ENCODE data around the gene GNB5.

GNB5 gene

DNA sequence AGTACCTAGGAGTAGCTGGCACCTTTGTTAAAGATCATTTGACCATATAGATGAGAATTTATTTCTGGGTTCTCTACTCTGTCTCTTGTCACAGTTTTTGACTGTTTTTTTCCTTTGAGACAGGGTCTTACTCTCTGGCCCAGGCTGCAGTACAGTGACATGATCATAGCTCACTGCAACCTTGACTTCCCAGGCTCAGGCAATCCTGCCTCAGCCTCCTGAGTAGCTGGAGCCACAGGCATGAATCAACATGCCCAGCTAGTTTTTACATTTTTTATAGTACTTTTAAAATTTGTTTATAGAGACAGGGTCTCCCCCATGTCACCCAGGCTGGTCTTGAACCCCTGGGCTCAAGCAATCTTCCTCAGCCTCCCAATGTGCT lies 123.7 kb downstream of the GNB5 start:
- Histone ChIP-seq H3K4me1 (no peaks in the 10 kb centered on the region), H3K4me3 (ENCODE audit: low read depth, low read length) (no peak overlapping the region), H3K36me3 (ENCODE audit: control insufficient read depth, insufficient read depth, low read length) (no peaks in the 10 kb centered on the region), H3K79me2 (no peaks in the 10 kb centered on the region), H3K9me3 (ENCODE audit: control insufficient read depth, low read length) (no peaks in the 10 kb centered on the region), H3K9ac (no peak overlapping the region), H3K27me3 (ENCODE audit: control insufficient read depth, insufficient read depth, low read length) (no peaks in the 10 kb centered on the region), H3K4me2 (ENCODE audit: low read length) (no peak overlapping the region), H3K27ac (no peak overlapping the region), H2AFZ (no peak overlapping the region)
- TF ChIP-seq, protein P1, sequence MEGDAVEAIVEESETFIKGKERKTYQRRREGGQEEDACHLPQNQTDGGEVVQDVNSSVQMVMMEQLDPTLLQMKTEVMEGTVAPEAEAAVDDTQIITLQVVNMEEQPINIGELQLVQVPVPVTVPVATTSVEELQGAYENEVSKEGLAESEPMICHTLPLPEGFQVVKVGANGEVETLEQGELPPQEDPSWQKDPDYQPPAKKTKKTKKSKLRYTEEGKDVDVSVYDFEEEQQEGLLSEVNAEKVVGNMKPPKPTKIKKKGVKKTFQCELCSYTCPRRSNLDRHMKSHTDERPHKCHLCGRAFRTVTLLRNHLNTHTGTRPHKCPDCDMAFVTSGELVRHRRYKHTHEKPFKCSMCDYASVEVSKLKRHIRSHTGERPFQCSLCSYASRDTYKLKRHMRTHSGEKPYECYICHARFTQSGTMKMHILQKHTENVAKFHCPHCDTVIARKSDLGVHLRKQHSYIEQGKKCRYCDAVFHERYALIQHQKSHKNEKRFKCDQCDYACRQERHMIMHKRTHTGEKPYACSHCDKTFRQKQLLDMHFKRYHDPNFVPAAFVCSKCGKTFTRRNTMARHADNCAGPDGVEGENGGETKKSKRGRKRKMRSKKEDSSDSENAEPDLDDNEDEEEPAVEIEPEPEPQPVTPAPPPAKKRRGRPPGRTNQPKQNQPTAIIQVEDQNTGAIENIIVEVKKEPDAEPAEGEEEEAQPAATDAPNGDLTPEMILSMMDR (IDR thresholded peaks at IDR 0.05), result no peak

DNA sequence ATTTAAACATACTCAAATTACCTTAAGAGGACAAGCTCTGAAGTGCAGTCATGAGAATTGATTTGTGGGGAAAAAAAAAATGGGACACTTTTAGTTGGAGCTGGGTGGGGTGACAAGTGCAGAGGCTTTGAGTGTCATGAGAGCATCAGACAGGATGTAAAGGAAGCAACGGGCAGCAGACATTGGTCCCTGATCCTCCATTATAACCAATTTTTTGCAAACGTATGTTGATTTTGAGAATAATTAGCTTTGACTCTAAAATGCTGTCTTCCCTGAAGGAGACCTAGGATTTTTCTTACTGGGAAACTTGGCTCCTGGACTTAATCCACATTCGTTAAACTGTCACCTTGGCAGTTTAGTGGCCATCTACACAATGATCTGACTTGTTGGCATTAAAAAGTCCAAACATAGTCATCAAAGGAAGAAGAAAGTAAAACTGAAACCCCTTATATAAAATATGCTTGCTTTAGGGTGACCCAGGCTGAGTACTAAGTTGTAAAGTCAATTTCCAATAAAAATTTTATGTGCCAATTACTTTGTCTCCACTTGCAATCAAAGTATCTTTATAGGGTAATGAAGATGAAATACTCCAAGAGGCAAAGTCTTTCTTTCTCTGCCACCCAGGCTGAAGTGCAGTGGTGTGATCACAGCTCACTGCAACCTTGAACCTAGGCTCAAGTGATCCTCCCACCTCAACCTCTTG lies 124.2 kb downstream of the GNB5 start:
- H3K36me3 ChIP-seq (ENCODE audit: control insufficient read depth, insufficient read depth, low read length), result no peaks in the 10 kb centered on the region
- no peak overlapping the region for H3K27ac ChIP-seq
- TF ChIP-seq, protein P1 (IDR thresholded peaks at IDR 0.05), result no peak
- no peaks in the 10 kb centered on the region for H3K4me1 ChIP-seq
- no peaks in the 10 kb centered on the region for H3K79me2 ChIP-seq
- no peak overlapping the region for H3K9ac ChIP-seq
- no peaks in the 10 kb centered on the region for H3K9me3 ChIP-seq (ENCODE audit: control insufficient read depth, low read length)
- no peak overlapping the region for H3K4me3 ChIP-seq (ENCODE audit: low read depth, low read length)
- H3K27me3 ChIP-seq (ENCODE audit: control insufficient read depth, insufficient read depth, low read length), result no peaks in the 10 kb centered on the region
- no peak overlapping the region for H3K4me2 ChIP-seq (ENCODE audit: low read length)
- H2AFZ ChIP-seq, result no peak overlapping the region
